Ovary (tissue), 3 donors: ENCODE measurements around the gene OR4K13.

Source experiments
- POLR2A ChIP-seq: fragments of 450-650 bp; IDR thresholded peaks from one replicate; pipeline ENCODE4 v1.6.1; 2017; ENCODE audit warnings: antibody characterized with exemption, mild to moderate bottlenecking, moderate library complexity
- TF ChIP-seq, protein P1 (sequence below), 3 donors: fragments of 450-650 bp in 2 of 3; fragments of 200-600 bp in 1 of 3; IDR thresholded peaks; one replicate each; pipeline versions ENCODE4 v1.5.1 to v1.8.0; 2016 to 2022; ENCODE audit warnings: antibody characterized with exemption in 3 of 3, mild to moderate bottlenecking in 1 of 3
- donor health status: DM: no; HTN: no; CAD: no.

- TF ChIP-seq, protein P1, sequence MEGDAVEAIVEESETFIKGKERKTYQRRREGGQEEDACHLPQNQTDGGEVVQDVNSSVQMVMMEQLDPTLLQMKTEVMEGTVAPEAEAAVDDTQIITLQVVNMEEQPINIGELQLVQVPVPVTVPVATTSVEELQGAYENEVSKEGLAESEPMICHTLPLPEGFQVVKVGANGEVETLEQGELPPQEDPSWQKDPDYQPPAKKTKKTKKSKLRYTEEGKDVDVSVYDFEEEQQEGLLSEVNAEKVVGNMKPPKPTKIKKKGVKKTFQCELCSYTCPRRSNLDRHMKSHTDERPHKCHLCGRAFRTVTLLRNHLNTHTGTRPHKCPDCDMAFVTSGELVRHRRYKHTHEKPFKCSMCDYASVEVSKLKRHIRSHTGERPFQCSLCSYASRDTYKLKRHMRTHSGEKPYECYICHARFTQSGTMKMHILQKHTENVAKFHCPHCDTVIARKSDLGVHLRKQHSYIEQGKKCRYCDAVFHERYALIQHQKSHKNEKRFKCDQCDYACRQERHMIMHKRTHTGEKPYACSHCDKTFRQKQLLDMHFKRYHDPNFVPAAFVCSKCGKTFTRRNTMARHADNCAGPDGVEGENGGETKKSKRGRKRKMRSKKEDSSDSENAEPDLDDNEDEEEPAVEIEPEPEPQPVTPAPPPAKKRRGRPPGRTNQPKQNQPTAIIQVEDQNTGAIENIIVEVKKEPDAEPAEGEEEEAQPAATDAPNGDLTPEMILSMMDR (IDR thresholded peaks at IDR 0.05), result no peak
- no peak for TF ChIP-seq POLR2A
Observed at GRCh38 chr14:20035938-20036337, at the start of gene OR4K13.
